Thoracic aorta (tissue), 2 donors: ENCODE data around the gene FAM241B. TPM values are rescaled to one million over a fixed set of nuclear protein-coding genes. Genes with fewer than 3 reads are reported as not detected.

Experiments used
- ATAC-seq: fragments of 150-250 bp; one replicate; pipeline ENCODE4 v1.8.0; 2017; ENCODE audit warnings: low read depth; ENCODE audit not compliant: insufficient number of reproducible peaks, low FRiP score
- DNase-seq: peaks from one replicate; pipeline ENCODE4 v3.0.0-alpha.2; 2020; ENCODE audit warnings: low spot score
- H3K27ac ChIP-seq, 2 donors: fragments of 200-600 bp; sonication (generic); 1 replicate in 1 of 2; 2 replicates in 1 of 2; pipeline ENCODE4 v1.5.1; 2016; ENCODE audit warnings: mild to moderate bottlenecking in 2 of 2, moderate library complexity in 2 of 2
- H3K27me3 ChIP-seq: fragments of 200-600 bp; sonication (generic); replicated peaks from 2 replicates; pipeline ENCODE4 v1.6.0; 2016; ENCODE audit warnings: mild to moderate bottlenecking; ENCODE audit not compliant: insufficient read depth
- H3K36me3 ChIP-seq: fragments of 200-600 bp; sonication (generic); one replicate; pipeline ENCODE4 v1.5.1; 2016
- H3K4me1 ChIP-seq, 2 donors: fragments of 200-600 bp; sonication (generic); 1 replicate in 1 of 2; 2 replicates in 1 of 2; pipeline versions ENCODE4 v1.5.1 to v1.6.0; 2016; ENCODE audit warnings: low read depth in 2 of 2, mild to moderate bottlenecking in 1 of 2; ENCODE audit not compliant: control insufficient read depth in 1 of 2
- H3K4me3 ChIP-seq: fragments of 200-600 bp; sonication (generic); 2 replicates; pipeline ENCODE4 v1.5.1; 2016; ENCODE audit warnings: mild to moderate bottlenecking
- H3K9me3 ChIP-seq: fragments of 200-600 bp; sonication (generic); 2 replicates; pipeline ENCODE4 v1.5.1; 2016
- total RNA-seq, 2 donors: library from RNA; depleted of rRNA; stranded (reverse); fragments of >200 nt; gene quantifications; one replicate each; pipeline versions ENCODE4 v1.1.0 to v1.2.3, GENCODE V29; 2016
- TF ChIP-seq, protein P1 (sequence below): fragments of 200-600 bp; sonication (generic); IDR thresholded peaks from one replicate; pipeline ENCODE4 v1.5.1; 2019; ENCODE audit warnings: antibody characterized with exemption

The FAM241B gene
- total RNA-seq, 2 donors from 2014 or later, result 2.4 to 7.8 TPM

DNA sequence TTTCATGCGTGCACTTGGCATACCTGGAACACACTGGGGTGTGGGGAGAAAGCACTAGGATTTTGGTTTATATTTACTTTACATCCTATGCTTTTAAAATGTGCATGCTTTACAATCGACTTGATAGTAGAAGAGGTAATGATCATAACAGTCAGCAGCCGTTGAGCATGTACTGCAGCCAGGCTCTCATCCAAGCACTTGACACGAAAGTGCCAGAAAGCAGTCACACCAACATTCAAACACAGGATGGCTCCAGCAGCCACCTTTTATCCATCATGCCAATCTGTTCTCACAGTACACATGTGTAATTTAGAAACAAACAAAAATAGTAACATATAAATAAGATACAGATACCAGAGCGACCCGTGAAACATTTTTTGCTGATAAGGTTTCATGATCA, 1.2 kb upstream of the FAM241B start:
- H3K27me3 ChIP-seq, result no peaks in the 10 kb centered on the region
- H3K9me3 ChIP-seq, result no peaks in the 10 kb centered on the region
- TF ChIP-seq, protein P1, sequence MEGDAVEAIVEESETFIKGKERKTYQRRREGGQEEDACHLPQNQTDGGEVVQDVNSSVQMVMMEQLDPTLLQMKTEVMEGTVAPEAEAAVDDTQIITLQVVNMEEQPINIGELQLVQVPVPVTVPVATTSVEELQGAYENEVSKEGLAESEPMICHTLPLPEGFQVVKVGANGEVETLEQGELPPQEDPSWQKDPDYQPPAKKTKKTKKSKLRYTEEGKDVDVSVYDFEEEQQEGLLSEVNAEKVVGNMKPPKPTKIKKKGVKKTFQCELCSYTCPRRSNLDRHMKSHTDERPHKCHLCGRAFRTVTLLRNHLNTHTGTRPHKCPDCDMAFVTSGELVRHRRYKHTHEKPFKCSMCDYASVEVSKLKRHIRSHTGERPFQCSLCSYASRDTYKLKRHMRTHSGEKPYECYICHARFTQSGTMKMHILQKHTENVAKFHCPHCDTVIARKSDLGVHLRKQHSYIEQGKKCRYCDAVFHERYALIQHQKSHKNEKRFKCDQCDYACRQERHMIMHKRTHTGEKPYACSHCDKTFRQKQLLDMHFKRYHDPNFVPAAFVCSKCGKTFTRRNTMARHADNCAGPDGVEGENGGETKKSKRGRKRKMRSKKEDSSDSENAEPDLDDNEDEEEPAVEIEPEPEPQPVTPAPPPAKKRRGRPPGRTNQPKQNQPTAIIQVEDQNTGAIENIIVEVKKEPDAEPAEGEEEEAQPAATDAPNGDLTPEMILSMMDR, result no peak
- ATAC-seq (no peak), DNase-seq (no peak)
- H3K4me3 ChIP-seq, result no peak overlapping the region
- peaks cover 4% of the 10 kb centered on the region for H3K36me3 ChIP-seq
- H3K27ac ChIP-seq, result no peak overlapping the region
- H3K4me1 ChIP-seq, result peaks cover 9 to 16% of the 10 kb centered on the region in 2 donors

DNA sequence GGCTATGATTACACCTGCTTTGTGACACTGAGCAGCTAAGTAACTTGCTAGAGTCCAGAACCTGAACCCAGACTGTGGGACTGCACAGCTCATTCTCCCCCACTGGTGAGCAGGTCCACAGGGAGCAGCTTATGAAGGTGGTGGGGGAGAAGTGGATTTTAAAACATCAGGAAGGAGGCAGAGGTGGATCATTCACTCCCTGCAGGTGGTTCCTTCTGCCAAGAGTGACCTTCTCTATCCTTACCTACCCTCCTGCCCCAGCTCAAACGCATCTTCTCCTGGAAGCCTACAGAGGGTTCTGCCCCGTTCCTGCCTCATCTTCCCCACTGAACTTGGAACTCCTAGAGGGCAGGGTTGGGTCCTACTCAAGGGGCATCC, 539 bp upstream of the FAM241B start:
- H3K27me3 ChIP-seq, result no peaks in the 10 kb centered on the region
- ATAC-seq, result no peak
- no peak overlapping the region for H3K27ac ChIP-seq
- no peaks in the 10 kb centered on the region for H3K9me3 ChIP-seq
- H3K4me1 ChIP-seq, result peaks cover 9 to 16% of the 10 kb centered on the region in 2 donors
- peaks cover 4% of the 10 kb centered on the region for H3K36me3 ChIP-seq
- DNase-seq, result no peak
- TF ChIP-seq, protein P1, result no peak
- H3K4me3 ChIP-seq, result peak overlapping the region; percentile 88

DNA sequence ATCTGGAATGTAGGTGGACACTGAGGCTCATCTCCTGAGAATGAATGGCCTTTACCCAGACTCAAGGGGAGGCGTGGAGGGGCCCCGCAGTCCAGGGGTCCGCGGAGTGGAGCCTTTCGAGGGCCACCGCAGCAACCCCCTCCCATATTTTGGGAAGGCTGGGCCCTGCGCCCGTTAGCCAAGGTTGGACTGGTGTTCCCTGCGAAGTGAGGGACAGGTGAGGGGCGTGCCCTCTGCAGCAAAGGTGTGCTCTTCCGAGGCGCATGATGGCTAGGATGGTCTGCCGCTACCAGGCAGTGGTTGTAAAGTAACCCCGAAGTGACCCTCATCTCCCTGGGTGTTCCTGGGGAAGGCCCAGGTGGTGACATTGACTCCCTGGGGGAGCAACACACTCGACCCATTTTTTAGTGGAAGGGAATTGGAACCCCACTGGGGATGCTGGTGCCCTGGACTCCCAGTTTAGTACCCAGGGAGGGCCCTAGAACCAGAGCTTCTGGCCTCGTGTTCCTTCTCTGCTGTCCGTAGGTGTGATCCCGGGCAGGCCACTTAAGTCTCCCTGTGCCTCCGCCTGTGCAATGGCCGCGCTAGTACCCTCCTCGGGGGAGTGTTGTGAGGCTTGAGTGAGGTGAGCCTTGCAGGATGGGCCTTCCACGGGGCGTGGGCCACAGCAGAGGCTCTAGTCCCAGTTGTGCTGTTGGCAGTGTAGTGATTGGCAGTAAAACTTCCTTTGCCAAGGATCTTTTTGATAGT, 779 bp downstream of the FAM241B start:
- no peaks in the 10 kb centered on the region for H3K9me3 ChIP-seq
- H3K36me3 ChIP-seq, result peaks cover 4% of the 10 kb centered on the region
- H3K27ac ChIP-seq, result peak overlapping the region; percentile 16 to 48
- H3K27me3 ChIP-seq, result no peaks in the 10 kb centered on the region
- H3K4me1 ChIP-seq, result peaks cover 9 to 16% of the 10 kb centered on the region in 2 donors
- DNase-seq (no peak), ATAC-seq (no peak)
- TF ChIP-seq, protein P1, result no peak
- H3K4me3 ChIP-seq, result peak overlapping the region; percentile 88

DNA sequence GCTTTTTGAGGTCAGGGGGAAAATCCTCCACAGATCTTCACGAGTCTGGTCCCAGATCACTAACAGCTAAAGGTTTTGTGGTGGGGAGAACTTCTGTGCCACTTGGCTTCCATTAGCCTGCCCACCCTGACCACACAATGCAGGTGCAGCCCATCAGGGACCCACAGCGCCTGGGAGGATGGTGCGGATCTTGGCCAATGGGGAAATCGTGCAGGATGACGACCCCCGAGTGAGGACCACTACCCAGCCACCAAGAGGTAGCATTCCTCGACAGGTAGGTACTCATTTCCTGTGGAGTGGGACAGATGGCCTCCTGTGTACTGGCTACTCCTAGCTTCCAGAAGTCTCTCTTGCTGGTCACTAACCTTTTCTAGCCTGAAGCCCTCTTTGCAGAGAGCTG, 1.5 kb downstream of the FAM241B start:
- Histone ChIP-seq H3K9me3 (no peaks in the 10 kb centered on the region), H3K4me1 (peaks cover 9 to 16% of the 10 kb centered on the region in 2 donors), H3K27ac (no peak overlapping the region), H3K27me3 (no peaks in the 10 kb centered on the region), H3K4me3 (no peak overlapping the region), H3K36me3 (peaks cover 4% of the 10 kb centered on the region)
- ATAC-seq (no peak), DNase-seq (no peak)
- TF ChIP-seq, protein P1, result no peak

DNA sequence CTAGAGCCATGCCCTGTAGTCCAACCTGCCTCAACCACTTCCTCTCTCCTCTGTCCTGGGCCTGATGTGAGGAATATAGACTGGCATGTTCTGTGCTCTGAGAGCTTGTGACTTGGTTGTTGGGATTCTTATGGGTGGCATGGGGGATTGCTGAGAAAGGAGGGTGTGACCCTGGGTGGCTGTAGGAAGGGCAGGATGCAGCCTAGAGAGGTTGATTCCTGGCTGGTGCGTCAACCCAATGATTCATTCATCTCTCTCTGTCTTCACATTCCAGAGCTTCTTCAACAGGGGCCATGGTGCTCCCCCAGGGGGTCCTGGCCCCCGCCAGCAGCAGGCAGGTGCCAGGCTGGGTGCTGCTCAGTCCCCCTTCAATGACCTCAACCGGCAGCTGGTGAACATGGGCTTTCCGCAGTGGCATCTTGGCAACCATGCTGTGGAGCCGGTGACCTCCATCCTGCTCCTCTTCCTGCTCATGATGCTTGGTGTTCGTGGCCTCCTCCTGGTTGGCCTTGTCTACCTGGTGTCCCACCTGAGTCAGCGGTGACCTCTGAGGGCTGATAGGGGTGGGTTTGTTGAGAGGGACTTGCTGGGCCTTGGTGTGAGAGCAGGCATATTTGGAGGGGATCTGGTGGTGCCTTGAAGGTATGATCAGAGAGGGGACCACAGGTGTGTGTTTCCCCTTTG, 2.6 kb downstream of the FAM241B start:
- no peak for DNase-seq
- H3K9me3 ChIP-seq, result no peaks in the 10 kb centered on the region
- H3K4me3 ChIP-seq, result no peak overlapping the region
- no peak for ATAC-seq
- no peak overlapping the region for H3K27ac ChIP-seq
- peaks cover 9 to 16% of the 10 kb centered on the region in 2 donors for H3K4me1 ChIP-seq
- H3K36me3 ChIP-seq, result peaks cover 4% of the 10 kb centered on the region
- H3K27me3 ChIP-seq, result no peaks in the 10 kb centered on the region
- TF ChIP-seq, protein P1, result no peak
